ENCODE data around the gene CAMK2G. TPM values are rescaled to one million over a fixed set of nuclear protein-coding genes. Genes with fewer than 3 reads are reported as not detected.

The CAMK2G gene
- total and polyA plus RNA-seq, 2 experiments from 2014 or later = 24.3 to 25.7 TPM

GRCh38 chr10:73848821-73849489 lies 25.4 kb downstream of the CAMK2G start:
- WGBS, 2 experiments (ENCODE audit: low coverage in 1 of 2, low lambda C conversion rate in 2 of 2, missing lambda C conversion rate in 2 of 2) = 28 to 29% methylated on average over 17 of the region's 17 CpGs
- Histone ChIP-seq H3K4me1 (ENCODE audit: insufficient read depth) (peaks cover 18% of the 10 kb centered on the region), H3K79me2 (ENCODE audit: insufficient read depth) (no peaks in the 10 kb centered on the region), H3K36me3 (ENCODE audit: low read depth) (no peaks in the 10 kb centered on the region), H3K27ac (no peak overlapping the region), H3K9ac (no peak overlapping the region), H2AFZ (no peak overlapping the region), H3K27me3 (replicated peaks; ENCODE audit: insufficient read depth) (no peaks in the 10 kb centered on the region), H3K9me3 (ENCODE audit: low read depth) (no peaks in the 10 kb centered on the region), H3K4me3 (no peak overlapping the region), H3K9me2 (ENCODE audit: insufficient read depth) (no peaks in the 10 kb centered on the region), H3F3A (ENCODE audit: insufficient read depth) (peaks cover 28% of the 10 kb centered on the region), H3K4me2 (ENCODE audit: unreplicated experiment) (no peak overlapping the region), H4K20me1 (ENCODE audit: insufficient read depth) (no peaks in the 10 kb centered on the region)
- peak; percentile 88 for DNase-seq
- in situ Hi-C loops (cut with MboI) = no loop called here
- TF ChIP-seq EZH2 (IDR thresholded peaks at IDR 0.05; ENCODE audit: insufficient read depth, poor library complexity, severe bottlenecking) = no peak
- TF ChIP-seq EZH2phosphoT487 (IDR thresholded peaks at IDR 0.05; ENCODE audit: insufficient read depth, low read depth) = no peak

- Histone ChIP-seq H3K9me3 (ENCODE audit: low read depth) (no peaks in the 10 kb centered on the region), H3F3A (ENCODE audit: insufficient read depth) (peaks cover 22% of the 10 kb centered on the region), H3K4me1 (ENCODE audit: insufficient read depth) (peaks cover 18% of the 10 kb centered on the region), H3K9me2 (ENCODE audit: insufficient read depth) (no peaks in the 10 kb centered on the region), H4K20me1 (ENCODE audit: insufficient read depth) (no peaks in the 10 kb centered on the region), H2AFZ (no peak overlapping the region), H3K27ac (no peak overlapping the region), H3K9ac (no peak overlapping the region), H3K27me3 (replicated peaks; ENCODE audit: insufficient read depth) (no peaks in the 10 kb centered on the region), H3K4me2 (ENCODE audit: unreplicated experiment) (no peak overlapping the region), H3K79me2 (ENCODE audit: insufficient read depth) (no peaks in the 10 kb centered on the region), H3K36me3 (ENCODE audit: low read depth) (no peaks in the 10 kb centered on the region; the same call in 1 of the 2 replicates), H3K4me3 (no peak overlapping the region)
- TF ChIP-seq EZH2 (IDR thresholded peaks at IDR 0.05; ENCODE audit: insufficient read depth, poor library complexity, severe bottlenecking) = no peak
- no peak for TF ChIP-seq EZH2phosphoT487 (IDR thresholded peaks at IDR 0.05; ENCODE audit: insufficient read depth, low read depth)
- in situ Hi-C loops (cut with MboI) = no loop called here
- no peak for DNase-seq
- WGBS, 2 experiments (ENCODE audit: low coverage in 1 of 2, low lambda C conversion rate in 2 of 2, missing lambda C conversion rate in 2 of 2) = 98% methylated on average over 7 of the region's 7 CpGs
Measured at GRCh38 chr10:73847031-73847430, 27.3 kb downstream of the CAMK2G start.

GRCh38 chr10:73843261-73843660 lies 31.1 kb downstream of the CAMK2G start:
- Histone ChIP-seq H3F3A (ENCODE audit: insufficient read depth) (peaks cover 16% of the 10 kb centered on the region; the same call in 1 of the 2 replicates), H3K4me2 (ENCODE audit: unreplicated experiment) (no peak overlapping the region), H2AFZ (no peak overlapping the region), H3K9me3 (ENCODE audit: low read depth) (no peaks in the 10 kb centered on the region), H3K4me1 (ENCODE audit: insufficient read depth) (peaks cover 16% of the 10 kb centered on the region), H3K36me3 (ENCODE audit: low read depth) (no peaks in the 10 kb centered on the region; the same call in 1 of the 2 replicates), H3K27me3 (replicated peaks; ENCODE audit: insufficient read depth) (no peaks in the 10 kb centered on the region), H3K27ac (no peak overlapping the region), H3K9ac (no peak overlapping the region), H3K9me2 (ENCODE audit: insufficient read depth) (no peaks in the 10 kb centered on the region), H3K79me2 (ENCODE audit: insufficient read depth) (no peaks in the 10 kb centered on the region), H3K4me3 (no peak overlapping the region), H4K20me1 (ENCODE audit: insufficient read depth) (no peaks in the 10 kb centered on the region)
- WGBS, 2 experiments (ENCODE audit: low coverage in 1 of 2, low lambda C conversion rate in 2 of 2, missing lambda C conversion rate in 2 of 2) = 78 to 87% methylated on average over 5 of the region's 5 CpGs
- DNase-seq = peak; percentile 23
- TF ChIP-seq EZH2 (IDR thresholded peaks at IDR 0.05; ENCODE audit: insufficient read depth, poor library complexity, severe bottlenecking) = no peak
- no peak for TF ChIP-seq EZH2phosphoT487 (IDR thresholded peaks at IDR 0.05; ENCODE audit: insufficient read depth, low read depth)
- in situ Hi-C loops (cut with MboI) = no loop called here

- no peaks in the 10 kb centered on the region for H4K20me1 ChIP-seq (ENCODE audit: insufficient read depth)
- H2AFZ ChIP-seq = no peak overlapping the region
- no peaks in the 10 kb centered on the region for H3K9me2 ChIP-seq (ENCODE audit: insufficient read depth)
- TF ChIP-seq EZH2 (IDR thresholded peaks at IDR 0.05; ENCODE audit: insufficient read depth, poor library complexity, severe bottlenecking) (no peak), EZH2phosphoT487 (IDR thresholded peaks at IDR 0.05; ENCODE audit: insufficient read depth, low read depth) (no peak)
- H3K4me2 ChIP-seq (ENCODE audit: unreplicated experiment) = no peak overlapping the region
- no peak for DNase-seq
- H3F3A ChIP-seq (ENCODE audit: insufficient read depth) = peaks cover 25% of the 10 kb centered on the region
- H3K9me3 ChIP-seq (ENCODE audit: low read depth) = no peaks in the 10 kb centered on the region
- H3K36me3 ChIP-seq (ENCODE audit: low read depth) = no peaks in the 10 kb centered on the region; the same call in 1 of the 2 replicates
- WGBS, 2 experiments (ENCODE audit: low coverage in 1 of 2, low lambda C conversion rate in 2 of 2, missing lambda C conversion rate in 2 of 2) = 92 to 96% methylated on average over 11 of the region's 11 CpGs
- H3K4me3 ChIP-seq = no peak overlapping the region
- H3K27me3 ChIP-seq (replicated peaks; ENCODE audit: insufficient read depth) = no peaks in the 10 kb centered on the region
- no peak overlapping the region for H3K27ac ChIP-seq
- in situ Hi-C loops (cut with MboI) = no loop called here
- peaks cover 19% of the 10 kb centered on the region for H3K4me1 ChIP-seq (ENCODE audit: insufficient read depth)
- H3K79me2 ChIP-seq (ENCODE audit: insufficient read depth) = no peaks in the 10 kb centered on the region
- H3K9ac ChIP-seq = no peak overlapping the region
Measured at GRCh38 chr10:73842349-73842748, 32.0 kb downstream of the CAMK2G start.
